ENCODE results near the gene GAK.
A peak's percentile ranks its signal among the peaks of the same experiment; 100 is the strongest.

Gene GAK

GRCh38 chr4:967113-968104, 35.3 kb upstream of the GAK start:
- Mint-ChIP-seq H3K4me3 (no peak overlapping the region), H3K36me3 (peaks cover 1% of the 10 kb centered on the region), H3K27me3 (no peaks in the 10 kb centered on the region), H3K27ac (no peak overlapping the region), H3K9me3 (no peaks in the 10 kb centered on the region), H3K4me1 (peaks cover 4% of the 10 kb centered on the region)
- ATAC-seq (ENCODE audit: low read depth) (no peak), DNase-seq (ENCODE audit: low spot score in 2 of 2) (no peak)

DNA sequence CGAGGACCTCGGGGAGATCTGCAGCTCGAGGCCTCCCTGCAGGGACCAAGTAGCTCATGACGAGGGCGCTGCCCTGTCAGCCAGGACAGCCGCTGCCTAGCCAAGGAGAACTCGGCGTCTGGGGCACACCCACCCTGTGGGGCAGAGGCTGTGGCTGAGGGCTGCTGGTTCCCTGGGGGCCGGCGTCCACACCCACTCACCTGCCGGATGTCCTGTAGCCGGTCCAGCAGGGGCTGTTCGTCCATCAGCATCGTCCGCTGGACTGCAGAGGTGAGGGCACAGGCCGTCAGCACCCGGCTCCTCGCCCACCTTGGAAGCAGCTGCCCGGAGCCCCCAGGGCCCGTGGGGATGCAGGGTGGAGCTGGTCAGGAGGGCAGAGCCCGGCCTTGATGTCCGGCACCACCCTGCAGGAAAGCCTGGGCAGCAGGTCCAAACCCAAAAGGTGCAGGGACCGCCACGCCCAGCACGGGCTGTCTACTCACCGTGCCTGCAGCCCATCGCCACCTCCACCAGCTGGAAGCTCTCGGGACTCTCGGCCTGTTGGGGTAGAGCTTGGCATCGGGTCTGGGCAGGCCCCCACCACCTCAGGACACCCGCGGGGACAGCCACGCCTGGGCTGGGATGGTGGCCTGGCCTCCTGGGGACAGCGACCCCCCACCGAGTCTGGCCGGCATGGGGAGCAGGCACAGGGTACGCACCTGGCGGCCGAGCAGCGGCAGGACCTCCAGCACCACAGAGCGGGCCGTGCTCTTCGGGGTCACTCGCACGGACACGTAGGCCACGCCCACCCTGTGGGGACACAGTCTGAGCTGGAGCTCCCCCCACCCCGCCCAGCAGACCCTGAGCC, 34.4 kb upstream of the GAK start:
- ATAC-seq (ENCODE audit: low read depth): no peak
- Mint-ChIP-seq H3K4me1 (peaks cover 7% of the 10 kb centered on the region), H3K27ac (no peak overlapping the region), H3K9me3 (no peaks in the 10 kb centered on the region), H3K27me3 (no peaks in the 10 kb centered on the region), H3K36me3 (peaks cover 1% of the 10 kb centered on the region), H3K4me3 (no peak overlapping the region)
- DNase-seq (ENCODE audit: low spot score in 2 of 2): no peak

GRCh38 chr4:965766-966134, 33.6 kb upstream of the GAK start:
- Mint-ChIP-seq H3K4me1 (peaks cover 7% of the 10 kb centered on the region), H3K27ac (no peak overlapping the region), H3K27me3 (no peaks in the 10 kb centered on the region), H3K9me3 (no peaks in the 10 kb centered on the region), H3K36me3 (peaks cover 1% of the 10 kb centered on the region), H3K4me3 (no peak overlapping the region)
- ATAC-seq (ENCODE audit: low read depth) (no peak), DNase-seq (ENCODE audit: low spot score in 2 of 2) (no peak)

GRCh38 chr4:965048-965765, 33.1 kb upstream of the GAK start:
- no peaks in the 10 kb centered on the region for H3K27me3 Mint-ChIP-seq
- H3K36me3 Mint-ChIP-seq: peaks cover 1% of the 10 kb centered on the region
- H3K27ac Mint-ChIP-seq: no peak overlapping the region
- H3K4me3 Mint-ChIP-seq: no peak overlapping the region
- ATAC-seq (ENCODE audit: low read depth) (no peak), DNase-seq (ENCODE audit: low spot score in 2 of 2) (no peak)
- H3K4me1 Mint-ChIP-seq: peaks cover 4% of the 10 kb centered on the region
- no peaks in the 10 kb centered on the region for H3K9me3 Mint-ChIP-seq

- peaks cover 4% of the 10 kb centered on the region for H3K4me1 Mint-ChIP-seq
- DNase-seq (ENCODE audit: low spot score in 2 of 2): no peak
- no peaks in the 10 kb centered on the region for H3K27me3 Mint-ChIP-seq
- no peak for ATAC-seq (ENCODE audit: low read depth)
- peaks cover 1% of the 10 kb centered on the region for H3K36me3 Mint-ChIP-seq
- H3K27ac Mint-ChIP-seq: no peak overlapping the region
- no peak overlapping the region for H3K4me3 Mint-ChIP-seq
- no peaks in the 10 kb centered on the region for H3K9me3 Mint-ChIP-seq
Measured at GRCh38 chr4:964346-965025, 32.4 kb upstream of the GAK start.

- H3K4me3 Mint-ChIP-seq: no peak overlapping the region
- no peak for ATAC-seq (ENCODE audit: low read depth)
- no peaks in the 10 kb centered on the region for H3K27me3 Mint-ChIP-seq
- H3K36me3 Mint-ChIP-seq: peaks cover 3% of the 10 kb centered on the region
- peaks cover 4% of the 10 kb centered on the region for H3K4me1 Mint-ChIP-seq
- no peak overlapping the region for H3K27ac Mint-ChIP-seq
- no peak for DNase-seq (ENCODE audit: low spot score in 2 of 2)
- H3K9me3 Mint-ChIP-seq: no peaks in the 10 kb centered on the region
Measured at GRCh38 chr4:963276-964225, 31.4 kb upstream of the GAK start.

GRCh38 chr4:962231-963208, 30.4 kb upstream of the GAK start:
- no peak overlapping the region for H3K4me3 Mint-ChIP-seq
- H3K9me3 Mint-ChIP-seq: no peaks in the 10 kb centered on the region
- peaks cover 4% of the 10 kb centered on the region for H3K4me1 Mint-ChIP-seq
- H3K36me3 Mint-ChIP-seq: peaks cover 8% of the 10 kb centered on the region
- DNase-seq (ENCODE audit: low spot score in 2 of 2) (no peak), ATAC-seq (ENCODE audit: low read depth) (no peak)
- H3K27ac Mint-ChIP-seq: no peak overlapping the region
- H3K27me3 Mint-ChIP-seq: no peaks in the 10 kb centered on the region

- H3K27me3 Mint-ChIP-seq: no peaks in the 10 kb centered on the region
- peak; percentile 78 for ATAC-seq (ENCODE audit: low read depth)
- H3K9me3 Mint-ChIP-seq: no peaks in the 10 kb centered on the region
- peaks cover 4% of the 10 kb centered on the region for H3K4me1 Mint-ChIP-seq
- no peak overlapping the region for H3K27ac Mint-ChIP-seq
- no peak for DNase-seq (ENCODE audit: low spot score in 2 of 2)
- H3K4me3 Mint-ChIP-seq: no peak overlapping the region
- peaks cover 13% of the 10 kb centered on the region for H3K36me3 Mint-ChIP-seq
Measured at GRCh38 chr4:961351-962230, 29.5 kb upstream of the GAK start.

GRCh38 chr4:960636-961350, 28.7 kb upstream of the GAK start:
- H3K27me3 Mint-ChIP-seq: no peaks in the 10 kb centered on the region
- no peak overlapping the region for H3K27ac Mint-ChIP-seq
- no peak overlapping the region for H3K4me3 Mint-ChIP-seq
- no peak for DNase-seq (ENCODE audit: low spot score in 2 of 2)
- no peaks in the 10 kb centered on the region for H3K9me3 Mint-ChIP-seq
- peaks cover 14% of the 10 kb centered on the region for H3K36me3 Mint-ChIP-seq
- H3K4me1 Mint-ChIP-seq: peaks cover 4% of the 10 kb centered on the region
- ATAC-seq (ENCODE audit: low read depth): no peak

- Mint-ChIP-seq H3K27ac (no peak overlapping the region), H3K36me3 (peaks cover 14% of the 10 kb centered on the region)
- no peak for ATAC-seq (ENCODE audit: low read depth)
Measured at GRCh38 chr4:960140-960635, 28.1 kb upstream of the GAK start.

More at GRCh38 chr4:960140-960635, 28.1 kb upstream of the GAK start:
- H3K27me3 Mint-ChIP-seq: no peaks in the 10 kb centered on the region
- H3K4me1 Mint-ChIP-seq: peaks cover 4% of the 10 kb centered on the region
- H3K4me3 Mint-ChIP-seq: no peak overlapping the region
- DNase-seq (ENCODE audit: low spot score in 2 of 2): no peak
- H3K9me3 Mint-ChIP-seq: no peaks in the 10 kb centered on the region
